Nephron progenitor cell (in vitro differentiated cells): ENCODE measurements around the gene OLIG2.

Source experiments
- DNase-seq: peaks from one replicate; pipeline ENCODE4 v3.0.0; 2021
- H3K27ac Mint-ChIP-seq: 2 replicates; pipeline ENCODE4 v1.8.0; 2021; ENCODE audit warnings: mild to moderate bottlenecking, moderate library complexity, mixed read lengths
- H3K27me3 Mint-ChIP-seq: 2 replicates; pipeline ENCODE4 v1.8.0; 2021; ENCODE audit warnings: mild to moderate bottlenecking, low read depth, mixed read lengths; ENCODE audit not compliant: poor library complexity
- H3K36me3 Mint-ChIP-seq: 2 replicates; pipeline ENCODE4 v1.8.0; 2021; ENCODE audit warnings: low read depth, mixed read lengths
- H3K4me1 Mint-ChIP-seq: 2 replicates; pipeline ENCODE4 v1.8.0; 2021; ENCODE audit warnings: mixed read lengths
- H3K4me3 Mint-ChIP-seq: 2 replicates; pipeline ENCODE4 v1.8.0; 2021; ENCODE audit warnings: mild to moderate bottlenecking, moderate library complexity, mixed read lengths
- H3K9me3 Mint-ChIP-seq: 2 replicates; pipeline ENCODE4 v1.8.0; 2021; ENCODE audit warnings: mild to moderate bottlenecking, moderate library complexity, mixed read lengths
- TF ChIP-seq, protein P1 (sequence below): fragments of 200-600 bp; sonication (generic); IDR thresholded peaks from 2 replicates; pipeline ENCODE4 v1.5.0; 2021; ENCODE audit warnings: antibody characterized with exemption

Gene OLIG2

DNA sequence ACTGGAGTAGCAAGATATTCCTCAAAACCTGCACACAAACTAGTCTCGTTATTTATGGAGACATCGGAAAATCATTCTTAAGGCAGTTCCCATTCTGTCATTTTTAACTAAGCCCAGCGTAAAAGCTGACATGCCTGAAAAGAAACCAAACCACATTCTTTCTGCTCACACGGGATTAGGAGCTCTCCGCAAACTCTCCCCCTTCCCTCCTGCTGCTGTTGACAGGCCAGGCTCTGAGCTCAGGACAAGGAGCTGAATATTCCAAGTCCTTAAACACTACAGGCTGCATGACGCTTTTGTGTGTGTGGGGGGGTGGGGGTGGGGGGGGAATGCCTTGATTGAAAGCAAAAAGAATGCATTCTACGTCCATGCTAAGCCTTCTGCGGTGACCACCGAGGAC is 49.4 kb downstream of the OLIG2 start:
- H3K27me3 Mint-ChIP-seq: peaks cover 93% of the 10 kb centered on the region
- no peak overlapping the region for H3K4me3 Mint-ChIP-seq
- H3K36me3 Mint-ChIP-seq: no peaks in the 10 kb centered on the region
- H3K9me3 Mint-ChIP-seq: no peaks in the 10 kb centered on the region
- TF ChIP-seq, protein P1, sequence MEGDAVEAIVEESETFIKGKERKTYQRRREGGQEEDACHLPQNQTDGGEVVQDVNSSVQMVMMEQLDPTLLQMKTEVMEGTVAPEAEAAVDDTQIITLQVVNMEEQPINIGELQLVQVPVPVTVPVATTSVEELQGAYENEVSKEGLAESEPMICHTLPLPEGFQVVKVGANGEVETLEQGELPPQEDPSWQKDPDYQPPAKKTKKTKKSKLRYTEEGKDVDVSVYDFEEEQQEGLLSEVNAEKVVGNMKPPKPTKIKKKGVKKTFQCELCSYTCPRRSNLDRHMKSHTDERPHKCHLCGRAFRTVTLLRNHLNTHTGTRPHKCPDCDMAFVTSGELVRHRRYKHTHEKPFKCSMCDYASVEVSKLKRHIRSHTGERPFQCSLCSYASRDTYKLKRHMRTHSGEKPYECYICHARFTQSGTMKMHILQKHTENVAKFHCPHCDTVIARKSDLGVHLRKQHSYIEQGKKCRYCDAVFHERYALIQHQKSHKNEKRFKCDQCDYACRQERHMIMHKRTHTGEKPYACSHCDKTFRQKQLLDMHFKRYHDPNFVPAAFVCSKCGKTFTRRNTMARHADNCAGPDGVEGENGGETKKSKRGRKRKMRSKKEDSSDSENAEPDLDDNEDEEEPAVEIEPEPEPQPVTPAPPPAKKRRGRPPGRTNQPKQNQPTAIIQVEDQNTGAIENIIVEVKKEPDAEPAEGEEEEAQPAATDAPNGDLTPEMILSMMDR: no peak
- DNase-seq: no peak
- no peak overlapping the region for H3K27ac Mint-ChIP-seq
- H3K4me1 Mint-ChIP-seq: peaks cover 12% of the 10 kb centered on the region

DNA sequence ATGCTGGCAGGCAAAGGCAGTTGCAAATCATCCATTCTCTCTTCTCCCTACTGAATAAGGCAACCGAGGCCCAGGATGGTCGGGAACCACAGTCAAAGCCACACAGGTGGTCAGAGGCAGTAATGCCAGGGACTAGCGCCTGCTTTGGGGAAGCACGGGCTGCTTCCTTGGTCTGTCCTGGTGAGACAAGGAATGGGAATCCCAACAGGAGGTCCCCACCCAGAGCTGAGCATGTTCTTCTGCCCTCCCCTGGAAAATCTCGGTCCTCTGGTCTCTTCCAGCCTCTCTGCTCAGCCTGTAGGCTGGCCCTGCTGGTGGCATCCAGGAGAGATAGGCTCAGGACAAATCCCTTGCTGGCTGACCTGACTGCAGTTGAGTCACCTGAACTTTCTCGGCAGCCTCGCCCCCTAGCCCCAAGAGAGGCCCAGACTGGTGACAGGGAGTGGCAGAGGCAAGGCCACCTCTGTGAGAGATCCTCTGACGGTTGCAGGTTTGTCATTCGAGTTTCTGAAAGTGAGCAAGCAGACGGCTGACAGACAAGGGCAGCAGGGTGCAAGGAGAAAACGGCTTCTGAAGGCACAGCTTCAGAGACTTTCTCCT is 50.0 kb downstream of the OLIG2 start:
- Mint-ChIP-seq H3K36me3 (no peaks in the 10 kb centered on the region), H3K9me3 (no peaks in the 10 kb centered on the region), H3K27ac (no peak overlapping the region), H3K27me3 (peaks cover 92% of the 10 kb centered on the region), H3K4me1 (peaks cover 12% of the 10 kb centered on the region), H3K4me3 (no peak overlapping the region)
- TF ChIP-seq, protein P1: no peak
- no peak for DNase-seq

DNA sequence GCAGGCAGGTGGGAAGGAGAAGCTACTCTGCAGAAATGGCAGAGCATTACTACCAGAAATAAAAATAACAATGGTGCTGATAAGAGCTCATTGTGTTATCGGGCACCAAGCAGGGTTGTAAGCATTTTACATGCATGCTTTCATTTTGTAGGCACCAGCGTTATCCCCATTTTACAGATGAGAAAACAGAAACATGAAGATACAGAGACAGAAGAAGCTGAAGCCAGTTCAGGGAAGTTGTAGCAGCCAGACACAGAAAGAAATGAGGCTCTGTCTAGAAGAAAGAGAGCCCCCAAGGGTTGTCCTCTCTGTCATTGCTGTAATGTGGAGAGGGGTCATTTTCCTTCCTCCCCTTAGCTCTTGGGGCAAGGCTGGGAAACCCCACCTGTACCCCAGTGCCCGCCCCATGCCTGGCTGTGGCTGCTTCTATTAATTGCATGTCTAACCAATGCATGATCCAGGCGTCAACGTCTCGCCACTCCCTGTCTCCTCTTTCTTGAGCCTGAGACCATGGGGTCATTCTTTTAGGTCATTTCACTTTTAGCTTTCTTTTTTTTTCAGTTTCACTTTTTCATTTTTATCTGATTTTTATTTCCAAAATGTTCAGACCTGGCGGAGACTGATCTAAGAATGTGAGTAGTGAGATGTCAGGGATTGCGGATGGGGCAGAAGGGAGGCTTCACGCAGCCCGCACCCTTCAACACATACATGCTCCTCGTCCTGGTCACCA is 51.0 kb downstream of the OLIG2 start:
- Mint-ChIP-seq H3K4me1 (peaks cover 6% of the 10 kb centered on the region), H3K4me3 (no peak overlapping the region), H3K27ac (no peak overlapping the region), H3K27me3 (peaks cover 91% of the 10 kb centered on the region), H3K36me3 (no peaks in the 10 kb centered on the region), H3K9me3 (no peaks in the 10 kb centered on the region)
- TF ChIP-seq, protein P1: no peak
- DNase-seq: no peak
